Ascending aorta (tissue), 2 donors: ENCODE measurements around the gene LDB3. TPM values are rescaled to one million over a fixed set of nuclear protein-coding genes. Genes with fewer than 3 reads are reported as not detected.
A peak's percentile ranks its signal among the peaks of the same experiment; 100 is the strongest.

ENCODE experiments used
- DNase-seq, 2 donors: peaks; one replicate each; pipeline ENCODE4 v3.0.0-alpha.2; 2019; ENCODE audit warnings: low spot score in 2 of 2
- H3K27ac ChIP-seq, 2 donors: fragments of 200-600 bp; sonication (generic); one replicate each; pipeline ENCODE4 v1.5.1; 2016 to 2017; ENCODE audit warnings: mild to moderate bottlenecking in 1 of 2
- H3K27me3 ChIP-seq: fragments of 200-600 bp; sonication (generic); one replicate; pipeline ENCODE4 v1.5.1; 2017
- H3K36me3 ChIP-seq, 2 donors: fragments of 200-600 bp; sonication (generic); one replicate each; pipeline ENCODE4 v1.5.1; 2016
- H3K4me1 ChIP-seq, 2 donors: fragments of 200-600 bp; sonication (generic); one replicate each; pipeline ENCODE4 v1.5.1; 2016 to 2017; ENCODE audit warnings: mild to moderate bottlenecking in 1 of 2
- H3K4me3 ChIP-seq, 2 donors: fragments of 200-600 bp; sonication (generic); one replicate each; pipeline ENCODE4 v1.5.1; 2016 to 2017; ENCODE audit warnings: mild to moderate bottlenecking in 1 of 2
- H3K9me3 ChIP-seq, 2 donors: fragments of 200-600 bp; sonication (generic); one replicate each; pipeline ENCODE4 v1.5.1; 2016
- CTCF ChIP-seq, 3 experiments: fragments of 200-600 bp in 2 of 3; fragments of 450-650 bp in 1 of 3; sonication (generic) in 2 of 3; IDR thresholded peaks; one replicate each; pipeline ENCODE4 v1.5.1; 2016 to 2019; ENCODE audit warnings: antibody characterized with exemption in 3 of 3, mild to moderate bottlenecking in 1 of 3, moderate library complexity in 1 of 3
- intact Hi-C: fragments of 100-400 bp; cut with DNase I; formaldehyde crosslinking; loops from one replicate; pipeline ENCODE4 v1.15.1; 2023
- total RNA-seq: library from RNA; depleted of rRNA; stranded (reverse); fragments of >200 nt; gene quantifications from one replicate; pipeline ENCODE4 v1.1.0, GENCODE V29; 2016

LDB3 gene
- total RNA-seq, 1 donor from 2014 or later = 27.4 TPM

GRCh38 chr10:86652361-86653202, 15.7 kb upstream of the LDB3 start:
- Histone ChIP-seq H3K9me3 (no peaks in the 10 kb centered on the region), H3K4me3 (no peak overlapping the region), H3K27me3 (no peaks in the 10 kb centered on the region), H3K27ac (no peak overlapping the region), H3K4me1 (peaks cover 0 to 8% of the 10 kb centered on the region in 2 donors), H3K36me3 (no peaks in the 10 kb centered on the region)
- peak; percentile 2 to 28 for DNase-seq
- intact Hi-C loops = no loop called here
- TF ChIP-seq CTCF (IDR thresholded peaks at IDR 0.05) = no peak

GRCh38 chr10:86653379-86653778, 14.9 kb upstream of the LDB3 start:
- Histone ChIP-seq H3K4me3 (no peak overlapping the region), H3K27ac (no peak overlapping the region), H3K27me3 (no peaks in the 10 kb centered on the region), H3K9me3 (no peaks in the 10 kb centered on the region), H3K36me3 (no peaks in the 10 kb centered on the region), H3K4me1 (peaks cover 0 to 8% of the 10 kb centered on the region in 2 donors)
- no peak for TF ChIP-seq CTCF (IDR thresholded peaks at IDR 0.05)
- intact Hi-C loops = no loop called here
- DNase-seq = no peak

- Histone ChIP-seq H3K36me3 (no peaks in the 10 kb centered on the region), H3K4me1 (peaks cover 0 to 7% of the 10 kb centered on the region in 2 donors), H3K4me3 (no peak overlapping the region), H3K27ac (no peak overlapping the region), H3K27me3 (no peaks in the 10 kb centered on the region), H3K9me3 (no peaks in the 10 kb centered on the region)
- TF ChIP-seq CTCF (IDR thresholded peaks at IDR 0.05) = no peak
- no peak for DNase-seq
- intact Hi-C loops = no loop called here
Observed at GRCh38 chr10:86653987-86654386, 14.3 kb upstream of the LDB3 start.

GRCh38 chr10:86654411-86655172, 13.7 kb upstream of the LDB3 start, which contains the start of gene OPN4:
OPN4 (plus strand) TSS chr10:86654547; CDS start chr10:86654784, 237 bp downstream.
- H3K9me3 ChIP-seq = no peaks in the 10 kb centered on the region
- H3K4me3 ChIP-seq = no peak within 1 kb of the TSS
- no peak for TF ChIP-seq CTCF (IDR thresholded peaks at IDR 0.05)
- H3K27ac ChIP-seq = no peak within 1 kb of the TSS
- intact Hi-C loops = no loop called here
- H3K36me3 ChIP-seq = no peaks in the 10 kb centered on the region
- H3K4me1 ChIP-seq = peaks cover 0 to under 1% of the 10 kb centered on the region in 2 donors
- peak in 1 of 2 donors; percentile 1 for DNase-seq
- H3K27me3 ChIP-seq = no peaks in the 10 kb centered on the region

GRCh38 chr10:86655173-86655540, 13.2 kb upstream of the LDB3 start:
- H3K9me3 ChIP-seq = no peaks in the 10 kb centered on the region
- DNase-seq = no peak
- intact Hi-C loops = no loop called here
- no peaks in the 10 kb centered on the region for H3K27me3 ChIP-seq
- no peaks in the 10 kb centered on the region for H3K36me3 ChIP-seq
- no peak for TF ChIP-seq CTCF (IDR thresholded peaks at IDR 0.05)
- no peak overlapping the region for H3K27ac ChIP-seq
- H3K4me1 ChIP-seq = no peaks in the 10 kb centered on the region
- H3K4me3 ChIP-seq = no peak overlapping the region
